ENCODE results near the gene WWOX.

GRCh38 chr16:79171931-79172705 is 1072.7 kb downstream of the WWOX start:
- no peak for TF ChIP-seq EZH2 (IDR thresholded peaks at IDR 0.05; ENCODE audit: low read depth, low read length, severe bottlenecking)
- TF ChIP-seq HDAC2 (IDR thresholded peaks at IDR 0.05; ENCODE audit: borderline replicate concordance in 1 of 2, low read depth in 2 of 2, low read length in 2 of 2), result no peak
- no peak for TF ChIP-seq CREB1 (IDR thresholded peaks at IDR 0.05)
- no peak for TF ChIP-seq CHD2 (IDR thresholded peaks at IDR 0.05; ENCODE audit: low read length)
- TF ChIP-seq ATF2 (IDR thresholded peaks at IDR 0.05; ENCODE audit: low read length), result no peak
- TF ChIP-seq RFX5 (IDR thresholded peaks at IDR 0.05; ENCODE audit: borderline replicate concordance, low read depth, low read length), result no peak
- no peak for TF ChIP-seq POLR2A (IDR thresholded peaks at IDR 0.05; ENCODE audit: control extremely low read depth in 1 of 2, low read depth in 2 of 2, low read length in 2 of 2)
- TF ChIP-seq KDM5A (IDR thresholded peaks at IDR 0.05; ENCODE audit: low read length), result no peak
- no peak for TF ChIP-seq EP300 (IDR thresholded peaks at IDR 0.05; ENCODE audit: borderline replicate concordance in 1 of 2, low read depth in 2 of 2, low read length in 2 of 2)
- no peak for TF ChIP-seq CTCF (IDR thresholded peaks at IDR 0.05; ENCODE audit: control extremely low read depth in 1 of 3, insufficient read depth in 1 of 3, low read depth in 1 of 3, low read length in 3 of 3)
- no peak for TF ChIP-seq SIX5 (IDR thresholded peaks at IDR 0.05; ENCODE audit: low read depth, low read length)
- no peak for TF ChIP-seq GABPA (IDR thresholded peaks at IDR 0.05; ENCODE audit: borderline replicate concordance, insufficient read depth, low read length)

Data from H1 (cell line).